HG03066 (cell line): ENCODE measurements around the gene CFP.

Source experiments
- ATAC-seq: cut with Tn5 transposase; IDR thresholded peaks from one replicate; pipeline ENCODE4 v1.9.1; 2021; ENCODE audit warnings: low read depth; ENCODE audit not compliant: unreplicated experiment

CFP gene

GRCh38 chrX:47577424-47577823 lies 52.3 kb downstream of the CFP start:
- ATAC-seq = no peak

DNA sequence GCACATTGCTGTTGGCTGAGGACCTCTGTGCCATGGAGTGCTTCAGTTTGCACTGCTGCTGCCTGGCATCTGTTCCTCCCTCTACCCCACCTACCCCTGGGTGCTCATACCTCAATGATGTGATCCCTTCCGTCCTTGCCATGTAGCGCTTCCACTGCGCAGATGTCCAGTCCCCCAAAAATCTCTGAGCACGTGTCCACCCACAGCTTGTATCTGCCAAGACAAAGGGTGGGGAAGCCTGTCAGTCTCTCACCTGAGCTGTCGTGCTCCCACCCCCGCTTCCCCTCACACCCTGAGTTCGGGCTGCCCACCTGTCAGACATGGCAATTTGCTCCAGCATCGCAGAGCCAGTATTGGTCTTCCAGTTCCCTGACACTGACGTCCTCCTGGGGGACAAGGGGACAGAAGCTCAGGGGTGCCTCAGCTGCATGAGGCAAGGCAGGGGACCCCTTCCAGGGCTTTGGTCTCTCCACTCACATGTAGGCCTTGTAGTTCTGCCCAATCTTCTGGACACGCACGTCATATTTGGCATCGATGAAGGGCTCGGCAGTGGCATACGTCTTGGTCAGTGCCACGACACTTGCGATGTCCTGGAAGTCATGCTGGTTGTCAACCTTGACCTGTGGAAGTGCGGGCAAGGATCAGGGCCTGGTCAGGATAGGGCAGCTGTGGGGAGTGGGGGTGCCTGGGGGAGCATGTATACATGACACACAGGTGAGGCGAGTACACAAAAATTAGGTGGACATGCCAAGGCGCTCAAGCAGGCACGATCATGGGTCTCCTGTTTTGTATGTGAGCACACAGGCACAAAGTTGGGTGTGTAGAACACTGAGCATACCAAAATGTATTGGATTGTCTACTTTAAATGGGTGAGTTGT lies 53.5 kb downstream of the CFP start:
- ATAC-seq = no peak

GRCh38 chrX:47574547-47575301 lies 55.0 kb downstream of the CFP start:
- ATAC-seq = no peak

- ATAC-seq = no peak
Measured at GRCh38 chrX:47574076-47574546, 55.6 kb downstream of the CFP start.

- no peak for ATAC-seq
Measured at GRCh38 chrX:47573341-47574075, 56.2 kb downstream of the CFP start.
